Naive thymus-derived CD8-positive, alpha-beta T cell (primary cell): Measurements from ENCODE around the gene AMH. TPM values are rescaled to one million over a fixed set of nuclear protein-coding genes. Genes with fewer than 3 reads are reported as not detected.
"Not testable (repeated sequence)": the region's sequence is repeated elsewhere in the genome, so short reads cannot be mapped to it uniquely, and the experiment has no call there.

ENCODE experiments used
- ATAC-seq, 2 donors: fragments of 150-1000 bp; cut with Tn5 transposase in 1 of 2; sonication (Bioruptor Pico), chemical (Tn5 transposase) in 1 of 2; 1 replicate in 1 of 2; 2 replicates in 1 of 2; pipeline ENCODE4 v1.10.0; 2021; ENCODE audit warnings: mild to moderate bottlenecking in 2 of 2, moderate library complexity in 2 of 2
- POLR2A ChIA-PET: fragments of 350-600 bp; sonication (Branson Sonifier 250); formaldehyde crosslinking; loops from one replicate; lab custom pipeline; 2021; ENCODE audit warnings: antibody characterized with exemption; lab: Charles Lee
- DNase-seq, 10 donors: peaks; one replicate each; pipeline versions ENCODE4 v3.0.0 to v3.0.0-alpha.2; 2020 to 2022
- H3K27ac Mint-ChIP-seq, 10 donors: one replicate each; pipeline ENCODE4 v1.8.0; 2020 to 2022; ENCODE audit warnings: mild to moderate bottlenecking in 10 of 10, mixed read lengths in 10 of 10, moderate library complexity in 4 of 10, inconsistent platforms in 1 of 10
- H3K27me3 Mint-ChIP-seq, 5 donors: one replicate each; pipeline ENCODE4 v1.8.0; 2021 to 2022; ENCODE audit warnings: mixed read lengths in 5 of 5
- H3K36me3 Mint-ChIP-seq, 3 donors: one replicate each; pipeline ENCODE4 v1.8.0; 2020 to 2022; ENCODE audit warnings: mixed read lengths in 3 of 3, mild to moderate bottlenecking in 2 of 3, inconsistent platforms in 1 of 3
- H3K4me1 Mint-ChIP-seq, 4 donors: one replicate each; pipeline ENCODE4 v1.8.0; 2021 to 2022; ENCODE audit warnings: mixed read lengths in 4 of 4
- H3K4me3 Mint-ChIP-seq, 10 donors: one replicate each; pipeline ENCODE4 v1.8.0; 2020 to 2022; ENCODE audit warnings: mild to moderate bottlenecking in 10 of 10, mixed read lengths in 10 of 10, moderate library complexity in 6 of 10, inconsistent platforms in 1 of 10
- H3K9me3 Mint-ChIP-seq, 9 donors: one replicate each; pipeline ENCODE4 v1.8.0; 2020 to 2022; ENCODE audit warnings: mixed read lengths in 9 of 9, mild to moderate bottlenecking in 3 of 9, inconsistent platforms in 1 of 9, moderate library complexity in 1 of 9
- polyA plus RNA-seq, 3 donors: library from polyadenylated mRNA; unstranded; fragments of 300-500 nt; fragmentation: Illumina TruSeq; gene quantifications; one replicate each; pipeline ENCODE4 v1.2.3, GENCODE V29; 2021
- total RNA-seq, 8 experiments: library from RNA in 2 of 8; stranded (reverse) in 2 of 8; gene quantifications; one replicate each; pipeline ENCODE4 v1.2.3 and lab custom pipeline; 2021 to 2026

The AMH gene
- total and polyA plus RNA-seq, 5 experiments from 2014 or later = 13.6 to 14.0 TPM; not detected in 3

DNA sequence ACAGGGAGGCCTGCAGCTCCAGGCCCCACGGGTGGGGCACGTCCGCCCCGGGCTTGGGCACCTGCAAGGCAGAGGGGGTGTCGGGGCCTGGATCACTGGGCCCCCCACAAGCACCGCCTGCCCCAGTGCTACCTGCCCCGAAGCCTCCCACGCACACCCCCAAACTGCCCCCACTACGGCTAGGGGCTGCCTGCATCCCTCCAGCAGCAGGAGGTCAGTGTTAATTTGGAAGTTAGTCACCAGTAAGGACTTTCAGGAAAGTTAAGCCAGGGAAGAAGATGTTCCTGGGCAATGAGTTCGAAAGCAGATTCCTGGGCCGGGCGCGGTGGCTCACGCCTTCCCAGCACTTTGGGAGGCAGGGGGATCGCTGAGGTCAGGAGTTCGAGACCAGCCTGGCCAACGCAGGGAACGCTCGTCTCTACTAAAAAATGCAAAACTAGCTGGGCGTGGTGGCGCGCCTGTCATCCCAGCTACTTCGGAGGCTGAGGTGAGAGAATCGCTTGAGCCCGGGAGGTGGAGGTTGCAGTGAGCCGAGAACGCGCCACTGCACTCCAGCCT lies 27.4 kb downstream of the AMH start:
- no peaks in the 10 kb centered on the region for H3K27me3 Mint-ChIP-seq
- POLR2A ChIA-PET = interaction anchor here (0.6 to 12.1 kb wide), 7 partner anchors 9 to 182 kb away, joined by 3 to 370 read pairs (median 19); partner anchors contain the start of genes AMH, JSRP1, LSM7 and PEAK3
- H3K36me3 Mint-ChIP-seq = peaks cover 0 to 28% (median 3%) of the 10 kb centered on the region in 3 donors
- H3K9me3 Mint-ChIP-seq = no peaks in the 10 kb centered on the region
- peaks cover 19 to 38% (median 37%) of the 10 kb centered on the region in 4 donors for H3K4me1 Mint-ChIP-seq
- DNase-seq = peak in 1 of 10 donors; percentile 48
- no peak overlapping the region for H3K4me3 Mint-ChIP-seq
- H3K27ac Mint-ChIP-seq = peak overlapping the region in 6 of 10 donors; percentile 4 to 79 (median 52)
- no peak for ATAC-seq

DNA sequence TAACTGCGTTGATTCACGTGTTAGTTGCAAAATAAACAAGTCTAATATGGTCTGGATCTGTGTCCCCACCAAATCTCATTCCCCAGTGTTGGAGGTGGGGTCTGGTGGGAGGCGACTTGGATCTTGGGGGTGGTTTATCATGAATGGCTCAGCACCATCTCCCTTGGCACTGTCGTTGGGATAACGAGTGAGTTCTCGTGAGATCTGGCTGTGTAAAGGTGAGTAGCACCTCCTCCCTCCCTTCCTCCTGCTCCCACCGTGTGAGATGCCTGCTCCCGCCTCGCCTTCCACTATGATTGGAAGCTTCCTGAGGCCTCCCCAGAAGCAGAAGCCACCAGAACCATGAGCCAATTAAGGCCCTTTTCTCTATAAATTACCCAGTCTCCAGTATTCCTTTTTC lies 28.0 kb downstream of the AMH start:
- Mint-ChIP-seq H3K27me3 (no peaks in the 10 kb centered on the region), H3K36me3 (peaks cover 0 to 23% (median 0%) of the 10 kb centered on the region in 3 donors), H3K9me3 (no peaks in the 10 kb centered on the region), H3K4me3 (peak overlapping the region in 2 of 10 donors; percentile 40 to 41), H3K4me1 (peaks cover 18 to 40% (median 36%) of the 10 kb centered on the region in 4 donors), H3K27ac (peak overlapping the region in 9 of 10 donors; percentile 21 to 92 (median 52))
- no peak for ATAC-seq
- DNase-seq = peak in 1 of 10 donors; percentile 35
- POLR2A ChIA-PET = interaction anchor here (0.7 to 12.1 kb wide), 5 partner anchors 9 to 134 kb away, joined by 4 to 262 read pairs (median 19); partner anchors contain the start of genes PEAK3, PLEKHJ1 and SF3A2

DNA sequence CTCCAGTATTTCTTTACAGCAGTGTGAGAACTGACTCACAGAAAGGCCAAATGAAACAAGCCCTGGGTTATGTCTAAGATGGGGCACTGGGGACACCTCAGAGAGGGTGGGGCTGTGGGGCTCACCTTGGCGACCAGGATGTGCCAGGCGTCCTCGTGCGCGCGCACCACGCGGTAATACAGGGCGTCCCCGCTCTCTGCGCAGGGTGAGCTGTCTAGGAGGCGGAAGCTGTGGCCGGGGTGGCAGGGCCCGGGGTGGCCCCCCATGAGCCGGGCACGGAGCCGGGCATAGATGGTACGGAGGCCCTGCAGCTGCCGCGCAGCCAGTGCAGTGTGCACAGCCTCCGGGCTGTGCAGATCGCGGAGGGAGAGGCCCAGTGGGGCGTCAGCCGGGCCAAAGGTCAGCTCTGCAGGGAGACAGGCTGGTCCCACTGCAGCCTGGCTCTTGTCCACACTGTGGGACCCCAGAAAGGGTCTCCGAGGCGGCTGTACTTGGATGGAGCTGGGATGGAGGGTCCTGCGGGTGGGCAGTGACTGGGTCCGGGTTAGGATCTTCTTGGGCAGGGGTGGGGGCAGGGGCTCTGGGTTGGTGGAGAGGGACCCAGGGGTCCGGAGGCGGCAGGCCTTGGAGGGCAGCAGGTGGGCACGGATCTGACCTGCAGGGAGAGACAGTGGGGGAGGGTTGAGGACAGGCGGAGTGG lies 29.5 kb downstream of the AMH start:
- peak overlapping the region in 2 of 10 donors; percentile 21 to 51 for H3K27ac Mint-ChIP-seq
- DNase-seq = peak in 1 of 10 donors; percentile 62
- no peaks in the 10 kb centered on the region for H3K27me3 Mint-ChIP-seq
- POLR2A ChIA-PET = interaction anchor here (0.7 to 12.1 kb wide), 3 partner anchors 7 to 18 kb away, joined by 3 to 132 read pairs (median 3); partner anchors contain the start of gene PEAK3
- no peaks in the 10 kb centered on the region for H3K9me3 Mint-ChIP-seq
- no peak overlapping the region for H3K4me3 Mint-ChIP-seq
- peaks cover 0 to 13% (median 0%) of the 10 kb centered on the region in 3 donors for H3K36me3 Mint-ChIP-seq
- H3K4me1 Mint-ChIP-seq = peaks cover 22 to 38% (median 32%) of the 10 kb centered on the region in 4 donors
- ATAC-seq = no peak

DNA sequence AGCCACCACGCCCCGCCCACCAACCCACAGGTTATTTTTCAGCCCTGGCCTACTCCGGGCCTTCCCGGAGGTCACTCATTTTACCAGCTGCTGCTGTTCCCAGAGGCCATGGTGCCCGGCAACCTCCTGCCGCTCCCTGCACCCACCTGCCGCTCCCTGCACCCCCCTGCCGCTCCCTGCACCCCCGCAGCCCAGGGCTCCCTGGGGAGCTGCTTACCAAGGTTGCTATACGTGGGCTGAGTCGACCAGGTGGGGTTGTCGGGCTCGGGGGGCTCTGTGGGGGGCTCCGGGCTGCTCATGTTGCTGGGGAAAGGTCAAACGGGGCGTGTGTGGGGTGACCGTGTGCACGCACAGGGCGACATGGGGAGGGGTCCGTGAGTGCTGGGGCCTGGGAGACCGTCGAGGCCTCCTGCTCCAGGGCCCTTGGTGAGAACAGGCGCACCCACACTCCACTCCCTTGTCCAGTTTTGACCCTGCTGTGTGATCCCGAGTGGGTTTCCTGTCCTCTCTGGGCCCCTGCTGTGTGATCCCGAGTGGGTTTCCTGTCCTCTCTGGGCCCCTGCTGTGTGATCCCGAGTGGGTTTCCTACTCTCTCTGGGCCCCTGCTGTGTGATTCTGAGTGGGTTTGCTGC lies 31.6 kb downstream of the AMH start:
- Mint-ChIP-seq H3K9me3 (no peaks in the 10 kb centered on the region), H3K36me3 (peaks cover 0 to 5% (median 0%) of the 10 kb centered on the region in 3 donors), H3K4me3 (no peak overlapping the region), H3K4me1 (peaks cover 10 to 25% (median 18%) of the 10 kb centered on the region in 4 donors), H3K27me3 (no peaks in the 10 kb centered on the region), H3K27ac (peak overlapping the region in 2 of 10 donors; percentile 24 to 36)
- POLR2A ChIA-PET = interaction anchor here (0.5 to 12.1 kb wide), 3 partner anchors 5 to 112 kb away, joined by 3 to 132 read pairs (median 5); partner anchors contain the start of gene PEAK3
- no peak for ATAC-seq
- no peak for DNase-seq

DNA sequence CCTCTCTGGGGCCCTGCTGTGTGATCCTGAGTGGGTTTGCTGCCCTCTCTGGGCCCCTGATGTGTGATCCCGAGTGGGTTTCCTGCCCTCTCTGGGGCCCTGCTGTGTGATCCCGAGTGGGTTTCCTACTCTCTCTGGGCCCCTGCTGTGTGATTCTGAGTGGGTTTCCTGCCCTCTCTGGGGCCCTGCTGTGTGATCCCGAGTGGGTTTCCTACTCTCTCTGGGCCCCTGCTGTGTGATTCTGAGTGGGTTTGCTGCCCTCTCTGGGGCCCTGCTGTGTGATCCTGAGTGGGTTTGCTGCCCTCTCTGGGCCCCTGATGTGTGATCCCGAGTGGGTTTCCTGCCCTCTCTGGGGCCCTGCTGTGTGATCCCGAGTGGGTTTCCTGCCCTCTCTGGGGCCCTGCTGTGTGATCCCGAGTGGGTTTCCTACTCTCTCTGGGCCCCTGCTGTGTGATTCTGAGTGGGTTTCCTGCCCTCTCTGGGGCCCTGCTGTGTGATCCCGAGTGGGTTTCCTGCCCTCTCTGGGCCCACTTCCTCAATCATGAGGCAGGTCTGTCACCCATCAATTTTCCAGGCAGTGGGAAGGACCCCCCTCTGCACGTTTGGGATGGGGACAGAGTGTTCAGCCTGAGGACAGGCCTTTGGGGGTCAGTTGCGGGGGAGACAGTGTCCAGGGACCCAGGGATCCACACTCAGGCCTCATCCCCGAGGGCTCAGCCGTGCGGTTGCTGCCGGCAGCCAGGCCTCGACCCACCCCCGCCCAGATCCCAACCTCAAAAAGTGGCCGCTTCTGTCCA lies 32.3 kb downstream of the AMH start:
- Mint-ChIP-seq H3K27ac (peak overlapping the region in 3 of 10 donors; percentile 13 to 57 (median 46)), H3K4me3 (peak overlapping the region in 9 of 10 donors; percentile 36 to 83 (median 67)), H3K4me1 (peaks cover 10 to 25% (median 18%) of the 10 kb centered on the region in 4 donors)
- not testable (repeated sequence) for H3K9me3 Mint-ChIP-seq, ATAC-seq, H3K27me3 Mint-ChIP-seq, DNase-seq, H3K36me3 Mint-ChIP-seq
- POLR2A ChIA-PET = interaction anchor here (0.5 to 12.1 kb wide), 13 partner anchors 4 to 1421 kb away, joined by 3 to 132 read pairs (median 4); partner anchors contain the start of gene PEAK3

DNA sequence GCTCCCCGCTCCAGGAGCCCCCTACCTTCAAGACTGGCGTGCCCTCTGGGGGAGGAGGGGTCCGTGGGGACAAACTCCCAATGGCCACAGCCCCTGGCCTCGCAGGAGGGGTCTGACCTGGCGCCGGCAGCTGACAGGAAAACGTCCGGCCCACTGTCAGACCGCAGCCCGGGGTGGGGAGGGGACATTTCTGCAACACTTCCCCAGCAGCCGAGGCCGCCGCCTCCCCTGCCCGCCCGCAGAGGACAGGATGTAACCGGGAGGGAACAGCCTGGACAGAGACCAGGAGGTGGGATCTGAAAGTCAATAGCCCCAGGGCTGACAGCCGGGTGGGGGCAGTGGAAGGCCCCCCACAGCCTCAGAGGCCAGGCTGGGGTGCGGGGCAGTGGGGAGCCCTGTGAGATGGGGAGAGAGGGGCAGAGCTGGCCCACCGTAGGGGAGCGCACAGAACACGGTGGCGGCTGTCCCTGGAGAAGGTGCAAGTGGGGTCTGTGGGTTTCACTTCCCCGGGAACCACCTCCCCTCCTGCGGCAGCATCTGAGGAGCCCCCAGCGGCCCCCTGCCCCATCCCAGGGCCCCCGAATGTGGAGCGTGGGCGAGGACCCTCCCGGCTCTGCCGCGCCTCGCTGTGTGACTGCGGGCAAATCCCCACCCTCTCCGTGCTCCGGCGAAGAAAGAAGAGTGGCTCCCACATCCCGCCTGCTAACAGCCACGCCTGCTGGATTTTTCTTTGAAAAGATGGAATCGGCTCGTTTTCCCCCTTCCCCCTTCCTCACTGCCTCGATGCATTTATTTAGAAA lies 33.1 kb downstream of the AMH start, which contains the start of gene PEAK3:
TSS of gene PEAK3 (minus strand) at position 114 of the 800 bp plus-strand sequence. CDS start 1,244 bp downstream, outside the sequence.
- Mint-ChIP-seq H3K27ac (peak within 1 kb of the TSS in 9 of 10 donors; percentile 13 to 82 (median 58)), H3K27me3 (no peaks in the 10 kb centered on the region), H3K9me3 (no peaks in the 10 kb centered on the region), H3K4me3 (peak within 1 kb of the TSS; percentile 46 to 83 (median 68)), H3K4me1 (peaks cover 9 to 21% (median 16%) of the 10 kb centered on the region in 4 donors), H3K36me3 (peaks cover 0 to 2% (median 0%) of the 10 kb centered on the region in 3 donors)
- DNase-seq (peak in 2 of 10 donors; percentile 31 to 41), ATAC-seq (peak; percentile 55 to 64)
- POLR2A ChIA-PET = interaction anchor here (0.6 to 8.7 kb wide), 13 partner anchors 7 to 1420 kb away, joined by 3 to 132 read pairs (median 4); partner anchors contain the start of gene PLEKHJ1

DNA sequence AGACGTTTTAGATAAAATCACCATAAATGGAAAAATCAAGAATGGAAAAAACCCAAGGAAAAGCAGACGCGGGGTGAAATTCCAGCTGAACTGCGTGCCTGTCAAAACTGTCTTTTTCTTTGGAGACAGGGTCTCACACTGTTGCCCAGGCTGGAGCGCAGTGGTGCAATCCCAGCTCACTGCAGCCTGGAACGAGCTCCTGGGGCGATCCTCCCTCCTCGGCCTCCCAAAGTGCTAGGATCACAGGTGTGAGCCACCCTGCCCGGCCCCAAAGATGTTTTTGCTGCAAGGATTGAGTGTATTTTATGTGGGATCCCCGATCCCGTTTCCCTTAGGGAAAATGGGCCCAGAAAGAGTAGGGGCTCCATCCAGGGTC lies 33.7 kb downstream of the AMH start:
- peak overlapping the region in 5 of 10 donors; percentile 14 to 82 (median 64) for H3K27ac Mint-ChIP-seq

DNA sequence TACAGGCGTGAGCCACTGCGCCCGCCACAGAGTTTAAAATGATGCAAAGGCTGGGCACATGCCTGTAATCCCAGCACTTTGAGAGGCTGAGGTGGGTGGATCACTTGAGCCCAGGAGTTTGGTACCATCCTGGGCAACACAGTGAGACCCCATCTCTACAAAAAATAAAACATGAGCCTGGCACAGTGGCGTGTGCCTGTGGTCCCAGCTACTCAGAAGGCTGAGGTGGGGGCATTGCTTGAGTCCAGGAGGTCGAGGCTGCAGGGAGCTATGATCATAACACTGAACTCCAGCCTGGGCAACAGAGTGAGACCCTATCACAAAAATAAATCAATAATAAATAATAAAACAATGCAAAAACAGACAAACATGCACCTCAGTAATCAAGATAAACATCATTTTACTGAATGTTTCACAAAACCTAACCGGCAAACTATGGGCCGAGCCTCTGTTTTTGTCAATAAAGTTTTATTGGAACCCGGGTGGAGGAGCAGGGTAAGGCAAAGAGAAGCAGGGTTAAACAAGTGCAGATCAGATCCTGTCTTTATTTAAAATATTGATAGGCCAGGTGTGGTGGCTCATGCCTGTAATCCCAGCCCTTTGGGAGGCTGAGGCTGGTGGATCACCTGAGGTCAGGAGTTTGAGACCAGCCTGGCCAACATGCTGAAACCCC lies 34.8 kb downstream of the AMH start:
- Mint-ChIP-seq H3K9me3 (no peaks in the 10 kb centered on the region), H3K27ac (no peak overlapping the region), H3K4me1 (peaks cover 13 to 35% (median 24%) of the 10 kb centered on the region in 4 donors), H3K4me3 (no peak overlapping the region), H3K36me3 (no peaks in the 10 kb centered on the region), H3K27me3 (no peaks in the 10 kb centered on the region)
- DNase-seq (no peak), ATAC-seq (no peak)
- POLR2A ChIA-PET = interaction anchor here (0.6 to 8.7 kb wide), 4 partner anchors 9 to 190 kb away, joined by 3 to 132 read pairs (median 3); partner anchors contain the start of gene AMH

More for the DNA sequence above, 33.7 kb downstream of the AMH start:
- H3K9me3 Mint-ChIP-seq = no peaks in the 10 kb centered on the region
- peaks cover 9 to 24% (median 15%) of the 10 kb centered on the region in 4 donors for H3K4me1 Mint-ChIP-seq
- POLR2A ChIA-PET = interaction anchor here (0.7 to 8.7 kb wide), 6 partner anchors 8 to 337 kb away, joined by 3 to 132 read pairs (median 4); partner anchors contain the start of gene PLEKHJ1
- H3K27me3 Mint-ChIP-seq = no peaks in the 10 kb centered on the region
- H3K36me3 Mint-ChIP-seq = no peaks in the 10 kb centered on the region
- ATAC-seq (no peak), DNase-seq (no peak)
- H3K4me3 Mint-ChIP-seq = peak overlapping the region; percentile 40 to 83 (median 65)

DNA sequence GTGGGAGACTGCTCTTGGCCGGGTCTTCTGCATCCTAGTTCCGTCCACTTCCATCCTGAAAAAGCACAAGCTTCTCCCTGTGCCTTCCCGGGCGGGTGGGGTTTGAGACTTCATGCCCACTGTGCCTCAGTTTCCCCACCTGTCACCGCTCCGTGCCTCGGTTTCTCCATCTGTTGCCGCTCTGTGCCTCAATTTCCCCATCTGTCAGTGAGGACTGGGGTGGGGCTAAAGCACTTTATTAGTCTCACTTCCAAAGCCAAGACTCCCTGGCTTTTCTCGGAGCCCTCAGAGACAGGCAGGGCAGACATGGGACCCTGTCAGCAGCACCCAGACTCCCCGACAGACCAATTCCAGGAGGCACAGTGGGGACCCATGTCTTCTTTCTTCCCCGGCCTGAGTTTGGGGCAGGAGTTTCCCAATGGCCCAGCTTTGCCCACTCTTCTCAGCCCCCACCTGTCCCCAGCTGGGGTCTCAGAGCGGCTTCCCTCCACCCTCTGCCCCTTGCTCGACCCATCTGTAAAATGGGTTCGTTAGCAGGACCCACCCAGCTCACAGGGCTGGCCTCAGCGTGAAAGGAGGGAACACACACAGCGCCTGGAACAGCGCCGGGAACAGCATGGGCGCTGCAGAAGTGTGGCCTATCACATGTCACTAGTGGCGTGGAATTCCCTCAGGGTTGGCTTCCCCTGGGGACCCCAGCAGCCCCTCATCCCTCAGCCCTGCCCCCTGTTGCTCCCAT lies 37.4 kb downstream of the AMH start:
- ATAC-seq (no peak), DNase-seq (no peak)
- Mint-ChIP-seq H3K27me3 (no peaks in the 10 kb centered on the region), H3K4me1 (peaks cover 21 to 41% (median 33%) of the 10 kb centered on the region in 4 donors), H3K9me3 (no peaks in the 10 kb centered on the region), H3K4me3 (peak overlapping the region in 1 of 10 donors; percentile 12), H3K36me3 (peaks cover 0 to 4% (median 0%) of the 10 kb centered on the region in 3 donors), H3K27ac (peak overlapping the region in 1 of 10 donors; percentile 51)
- POLR2A ChIA-PET = interaction anchor here (0.5 to 8.7 kb wide), 4 partner anchors 11 to 33 kb away, joined by 3 to 132 read pairs (median 3); no protein-coding TSS in a partner anchor
